Thymus (tissue), 11 donors: ENCODE results near the gene PPP1R1A. TPM values are rescaled to one million over a fixed set of nuclear protein-coding genes. Genes with fewer than 3 reads are reported as not detected.
A peak's percentile ranks its signal among the peaks of the same experiment; 100 is the strongest.

Experiments used
- DNase-seq, 9 donors: peaks; one replicate each; pipeline ENCODE4 v3.0.0-alpha.2; 2013; ENCODE audit warnings: low spot score in 9 of 9, low read depth in 6 of 9, missing footprints in 1 of 9
- H3K27ac ChIP-seq, 2 donors: one replicate each; pipeline ENCODE4 v1.5.1; 2013; ENCODE audit warnings: control low read depth in 1 of 2, low read depth in 1 of 2, low read length in 1 of 2, mild to moderate bottlenecking in 1 of 2, moderate library complexity in 1 of 2
- H3K27me3 ChIP-seq, 2 donors: one replicate each; pipeline ENCODE4 v1.5.1; 2013; ENCODE audit warnings: low read length in 1 of 2; ENCODE audit not compliant: control insufficient read depth in 2 of 2, insufficient read depth in 1 of 2
- H3K36me3 ChIP-seq, 2 donors: one replicate each; pipeline ENCODE4 v1.5.1; 2013; ENCODE audit warnings: low read length in 1 of 2, mild to moderate bottlenecking in 1 of 2, moderate library complexity in 1 of 2; ENCODE audit not compliant: control insufficient read depth in 2 of 2, insufficient read depth in 2 of 2
- H3K4me1 ChIP-seq, 2 donors: one replicate each; pipeline ENCODE4 v1.5.1; 2013; ENCODE audit warnings: low read length in 2 of 2; ENCODE audit not compliant: control insufficient read depth in 2 of 2, insufficient read depth in 2 of 2
- H3K4me3 ChIP-seq, 2 donors: one replicate each; pipeline ENCODE4 v1.5.1; 2013; ENCODE audit warnings: low read length in 2 of 2, control low read depth in 1 of 2, mild to moderate bottlenecking in 1 of 2
- H3K9me3 ChIP-seq, 2 donors: one replicate each; pipeline ENCODE4 v1.5.1; 2013; ENCODE audit warnings: low read length in 1 of 2, mild to moderate bottlenecking in 1 of 2; ENCODE audit not compliant: control insufficient read depth in 2 of 2, insufficient read depth in 1 of 2
- WGBS: extraction: QIAGEN DNeasy Blood & Tissue Kit; methylation state at CpG from one replicate; pipeline ENCODE4 v1.1.7; 2013; 5-methylcytosine and 5-hydroxymethylcytosine counted together
- polyA plus RNA-seq: library from polyadenylated mRNA; stranded (reverse); fragments of 200-250 nt; gene quantifications from one replicate; pipeline ENCODE4 v1.2.3, GENCODE V29; 2013
- total RNA-seq: library from RNA; stranded (reverse); fragments of 120-200 nt; gene quantifications from one replicate; pipeline ENCODE4 v1.2.4, GENCODE V29; 2013
- donor health status: healthy.

Gene PPP1R1A
- total and polyA plus RNA-seq, 2 donors: 0.09 to 0.91 TPM

DNA sequence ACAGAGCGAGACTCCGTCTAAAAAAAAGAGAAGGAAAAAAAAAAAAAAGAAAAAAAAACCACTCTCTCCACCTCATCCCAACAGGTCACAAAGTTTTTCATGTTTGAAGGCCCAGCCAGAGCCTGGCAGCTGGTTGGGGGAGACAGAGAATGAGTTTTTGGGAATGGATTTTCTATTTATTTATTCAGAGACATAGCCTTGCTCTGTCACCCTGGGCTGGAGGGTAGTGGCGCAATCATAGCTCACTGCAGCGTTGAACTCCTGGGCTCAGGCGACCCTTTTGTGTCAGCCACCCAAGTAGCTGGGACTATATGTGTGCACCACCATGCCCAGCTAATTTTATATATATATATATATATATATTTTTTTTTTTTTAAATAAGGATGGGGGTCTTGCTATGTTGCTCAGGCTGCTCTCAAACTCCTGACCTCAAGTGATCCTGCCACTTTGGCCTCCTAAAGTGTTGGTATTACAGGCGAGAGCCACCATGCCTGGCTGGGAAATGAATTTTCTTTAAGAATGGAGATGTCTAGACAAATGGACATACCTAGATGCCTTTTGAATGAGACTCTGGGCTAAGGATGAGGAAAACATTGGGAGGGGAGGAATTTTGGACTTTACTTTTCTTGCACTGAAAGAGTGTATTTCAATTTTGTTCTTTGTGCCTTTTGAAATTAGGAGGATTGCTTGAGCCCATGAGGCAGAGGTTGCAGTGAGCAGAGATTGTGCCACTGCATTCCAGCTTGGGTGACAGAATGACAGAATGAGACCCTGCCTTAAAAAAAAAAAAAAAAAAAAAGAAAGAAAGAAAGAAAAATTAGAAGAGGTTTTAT, 16.9 kb upstream of the PPP1R1A start:
- no peak overlapping the region for H3K27ac ChIP-seq
- H3K9me3 ChIP-seq: no peaks in the 10 kb centered on the region
- no peaks in the 10 kb centered on the region for H3K4me1 ChIP-seq
- H3K27me3 ChIP-seq: peaks cover 0 to 4% of the 10 kb centered on the region in 2 donors
- DNase-seq: no peak
- 96% methylated on average over 6 of the region's 6 CpGs for WGBS
- no peaks in the 10 kb centered on the region for H3K36me3 ChIP-seq
- H3K4me3 ChIP-seq: no peak overlapping the region

DNA sequence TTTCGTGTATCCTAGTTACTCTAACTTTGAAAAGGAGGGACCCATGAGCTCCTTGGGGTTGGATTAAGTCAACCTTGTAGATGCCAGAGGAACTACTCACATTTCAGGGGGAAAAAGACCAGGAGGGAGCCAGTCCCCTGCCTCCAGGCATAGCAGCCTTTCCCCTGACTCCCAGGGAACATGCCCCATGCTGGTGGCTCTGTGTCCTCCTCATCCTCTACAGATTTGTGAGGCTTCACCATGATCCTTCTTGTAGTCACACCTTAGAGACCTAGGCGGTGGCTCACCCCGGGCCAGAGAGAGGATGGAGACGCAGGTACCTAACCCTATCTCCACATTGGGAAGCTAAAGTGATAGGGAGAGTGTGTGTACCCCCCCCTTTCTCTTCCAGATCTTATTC, 16.0 kb upstream of the PPP1R1A start:
- Histone ChIP-seq H3K27me3 (peaks cover 0 to 4% of the 10 kb centered on the region in 2 donors), H3K9me3 (no peaks in the 10 kb centered on the region), H3K27ac (no peak overlapping the region), H3K4me1 (no peaks in the 10 kb centered on the region), H3K4me3 (no peak overlapping the region), H3K36me3 (no peaks in the 10 kb centered on the region)
- DNase-seq: no peak
- 97% methylated on average over 4 of the region's 4 CpGs for WGBS

DNA sequence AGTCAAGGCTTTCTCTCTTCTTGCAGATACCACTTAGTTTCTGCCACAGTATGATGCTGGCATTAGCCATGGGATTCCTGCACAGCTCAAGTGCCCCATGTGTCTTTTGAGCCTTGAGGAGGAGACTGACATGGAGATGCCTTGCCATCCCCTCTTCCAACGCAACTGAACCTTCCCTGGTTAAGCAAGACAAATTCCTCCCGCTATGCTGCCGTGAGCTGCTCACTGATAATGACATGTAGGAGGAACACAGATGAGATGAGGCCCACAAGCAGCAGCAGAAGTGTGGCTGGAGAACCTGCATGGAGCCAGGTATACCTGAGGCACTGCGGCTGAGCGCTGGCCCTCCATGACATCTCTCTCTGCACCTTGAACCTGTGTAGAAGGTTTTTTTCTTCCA, 15.4 kb upstream of the PPP1R1A start:
- H3K27ac ChIP-seq: no peak overlapping the region

DNA sequence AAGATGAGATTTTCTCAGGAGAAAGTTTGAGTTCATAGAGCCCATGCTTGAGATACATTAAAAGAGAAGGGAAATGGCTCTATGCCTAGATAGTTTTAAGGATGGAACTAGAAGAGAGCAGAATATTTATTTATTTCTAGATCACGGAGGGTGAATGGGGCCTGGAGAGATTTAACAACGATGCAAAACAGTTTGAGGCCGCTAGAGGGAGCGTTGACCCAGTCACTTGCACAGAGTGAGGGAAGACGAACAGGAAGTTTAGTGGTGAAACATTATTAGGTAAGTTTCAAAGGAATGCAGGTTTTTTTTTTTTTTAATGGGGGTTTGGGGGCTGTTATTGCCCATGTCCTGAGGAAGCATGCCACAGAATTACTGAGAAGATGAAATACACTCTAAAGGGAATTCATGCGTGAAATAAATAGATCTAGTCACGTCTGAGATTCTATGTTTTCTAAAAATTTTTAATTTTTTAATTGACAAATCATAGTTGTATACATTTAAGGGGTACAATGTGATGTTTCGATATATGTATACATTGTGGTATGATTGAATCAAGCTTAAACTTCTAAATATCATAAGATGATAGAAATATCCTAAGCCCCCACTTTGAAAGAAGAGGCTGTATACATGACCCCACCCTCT, 14.8 kb upstream of the PPP1R1A start:
- Histone ChIP-seq H3K4me3 (no peak overlapping the region), H3K9me3 (no peaks in the 10 kb centered on the region), H3K36me3 (no peaks in the 10 kb centered on the region), H3K27ac (no peak overlapping the region), H3K27me3 (peaks cover 0 to 5% of the 10 kb centered on the region in 2 donors), H3K4me1 (no peaks in the 10 kb centered on the region)
- WGBS: 29% methylated on average over 8 of the region's 8 CpGs
- peak; percentile 18 to 79 (median 43) for DNase-seq

More for the DNA sequence above, 15.4 kb upstream of the PPP1R1A start:
- Histone ChIP-seq H3K27me3 (peaks cover 0 to 6% of the 10 kb centered on the region in 2 donors), H3K36me3 (no peaks in the 10 kb centered on the region), H3K9me3 (no peaks in the 10 kb centered on the region), H3K4me1 (no peaks in the 10 kb centered on the region), H3K4me3 (no peak overlapping the region)
- WGBS: 96% methylated on average over 5 of the region's 5 CpGs
- no peak for DNase-seq

DNA sequence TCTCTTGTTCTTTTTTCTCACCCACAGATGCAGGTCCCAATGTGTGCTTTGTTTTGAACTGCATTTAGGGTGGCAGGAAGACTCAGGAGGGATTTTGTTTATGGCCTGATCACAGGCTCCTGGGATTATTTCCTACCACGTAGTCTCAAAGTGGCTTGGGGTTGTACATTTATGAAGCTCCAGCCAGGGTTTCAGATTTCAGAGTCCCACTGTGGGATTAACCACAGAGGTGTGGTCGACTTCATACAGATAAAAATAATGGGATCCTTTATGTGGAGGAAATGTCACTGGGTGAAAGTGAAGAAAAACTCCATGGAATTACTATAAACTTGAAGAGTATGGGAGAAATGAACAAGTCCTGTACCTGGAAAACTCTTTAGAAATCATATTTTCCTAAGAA, 14.2 kb upstream of the PPP1R1A start:
- no peak overlapping the region for H3K27ac ChIP-seq
- H3K36me3 ChIP-seq: no peaks in the 10 kb centered on the region
- WGBS: 63% methylated on average over 2 of the region's 2 CpGs
- H3K4me3 ChIP-seq: no peak overlapping the region
- peaks cover 0 to 5% of the 10 kb centered on the region in 2 donors for H3K27me3 ChIP-seq
- no peaks in the 10 kb centered on the region for H3K9me3 ChIP-seq
- no peaks in the 10 kb centered on the region for H3K4me1 ChIP-seq
- DNase-seq: no peak

DNA sequence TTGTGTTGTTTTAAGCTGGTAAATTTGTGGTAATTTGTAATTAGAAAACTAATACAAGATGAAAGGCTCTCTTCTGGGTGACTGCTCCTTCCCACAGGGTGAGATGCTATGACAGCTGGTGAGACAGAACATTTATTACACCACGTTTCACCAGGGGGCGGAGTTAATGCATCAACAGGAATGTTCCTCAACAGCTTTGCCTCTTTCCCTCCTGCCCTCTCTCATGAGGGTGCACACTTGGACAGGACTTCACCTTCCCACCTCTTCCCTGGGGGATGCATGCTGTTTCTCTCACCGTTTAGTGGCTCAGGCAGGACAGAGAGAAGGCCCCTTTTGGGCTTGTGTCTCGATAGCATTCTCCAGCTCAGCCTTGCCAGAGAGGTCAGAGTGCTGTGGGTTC, 13.4 kb upstream of the PPP1R1A start:
- Histone ChIP-seq H3K36me3 (no peaks in the 10 kb centered on the region), H3K4me3 (no peak overlapping the region), H3K9me3 (no peaks in the 10 kb centered on the region), H3K27me3 (peaks cover 0 to 5% of the 10 kb centered on the region in 2 donors), H3K4me1 (peaks cover under 1 to 3% of the 10 kb centered on the region in 2 donors), H3K27ac (no peak overlapping the region)
- DNase-seq: no peak
- WGBS: 70% methylated on average over 4 of the region's 4 CpGs

DNA sequence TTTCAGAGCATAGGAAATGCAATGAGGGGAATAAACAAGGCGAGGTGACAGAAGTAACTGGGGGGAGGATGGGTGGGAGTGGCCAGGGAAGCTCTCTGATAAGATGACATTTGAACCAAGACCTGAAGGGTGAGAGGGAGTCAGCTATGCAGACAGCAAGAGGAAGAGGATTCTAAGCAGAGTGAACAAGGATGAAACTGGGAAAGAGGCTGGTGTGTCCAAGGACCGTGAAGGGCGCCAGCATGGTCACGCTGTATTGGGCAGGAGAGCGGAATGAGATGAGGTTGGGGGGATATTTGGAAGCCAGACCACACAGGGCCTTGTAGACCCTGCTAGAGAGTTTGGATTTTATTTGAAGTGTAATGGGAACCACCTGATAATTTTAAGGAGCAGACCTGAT, 10.5 kb upstream of the PPP1R1A start:
- WGBS: 90% methylated on average over 5 of the region's 5 CpGs

DNA sequence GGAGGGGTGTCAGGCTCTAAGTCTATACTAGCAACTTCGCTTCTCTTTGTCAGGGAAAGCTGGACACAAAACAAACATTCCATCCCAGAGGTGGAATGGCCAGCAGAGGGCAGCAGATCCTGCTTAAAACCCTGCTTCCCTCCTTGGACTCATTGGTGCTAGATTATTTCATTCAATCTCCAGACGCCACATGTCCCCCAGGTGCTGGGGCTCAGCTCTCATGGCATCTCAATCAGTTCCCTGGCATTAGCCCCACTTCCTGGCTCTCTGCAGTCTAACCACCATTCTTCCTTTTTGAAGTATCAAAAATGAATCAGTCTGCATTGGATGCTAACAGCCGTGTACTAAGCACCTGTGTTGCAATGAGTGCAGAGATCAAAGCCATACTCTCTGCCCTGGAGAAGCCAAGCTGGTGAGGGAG, 8.1 kb upstream of the PPP1R1A start:
- H3K4me1 ChIP-seq: peaks cover 2 to 12% of the 10 kb centered on the region in 2 donors
- no peaks in the 10 kb centered on the region for H3K9me3 ChIP-seq
- H3K27ac ChIP-seq: peak overlapping the region in 1 of 2 donors; percentile 52
- no peak overlapping the region for H3K4me3 ChIP-seq
- peaks cover 0 to 25% of the 10 kb centered on the region in 2 donors for H3K27me3 ChIP-seq
- peak; percentile 23 to 75 (median 42) for DNase-seq
- WGBS: 13% methylated on average over 3 of the region's 3 CpGs
- no peaks in the 10 kb centered on the region for H3K36me3 ChIP-seq

More for the DNA sequence above, 10.5 kb upstream of the PPP1R1A start:
- H3K36me3 ChIP-seq: no peaks in the 10 kb centered on the region
- H3K4me1 ChIP-seq: peaks cover 2 to 12% of the 10 kb centered on the region in 2 donors
- no peak for DNase-seq
- H3K4me3 ChIP-seq: no peak overlapping the region
- peaks cover 0 to 9% of the 10 kb centered on the region in 2 donors for H3K27me3 ChIP-seq
- H3K27ac ChIP-seq: no peak overlapping the region
- no peaks in the 10 kb centered on the region for H3K9me3 ChIP-seq

DNA sequence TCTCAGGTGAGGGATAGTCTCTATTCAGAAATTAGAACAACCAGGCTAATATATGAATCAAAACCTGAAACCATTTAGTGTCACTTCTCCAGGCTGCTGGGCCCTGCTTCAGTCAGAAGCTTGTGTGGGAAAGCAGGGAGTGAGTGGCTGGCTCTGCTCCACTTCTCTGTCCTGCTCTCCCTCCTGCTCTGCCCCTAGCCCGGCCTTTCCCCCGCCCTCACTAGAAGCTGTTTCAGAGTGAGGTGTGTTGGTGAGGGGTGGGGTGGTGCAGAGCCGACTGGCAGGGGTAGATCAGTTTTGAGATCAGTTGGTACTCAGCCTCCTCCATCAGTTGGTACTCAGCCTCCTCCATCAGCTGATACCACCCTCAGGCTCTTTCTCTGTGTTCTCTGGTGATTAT, 7.0 kb upstream of the PPP1R1A start:
- WGBS: 92% methylated on average over 3 of the region's 3 CpGs
- DNase-seq: no peak

More for the DNA sequence above, 7.0 kb upstream of the PPP1R1A start:
- Histone ChIP-seq H3K36me3 (no peaks in the 10 kb centered on the region), H3K9me3 (no peaks in the 10 kb centered on the region), H3K4me3 (no peak overlapping the region), H3K27me3 (peaks cover 0 to 36% of the 10 kb centered on the region in 2 donors), H3K27ac (no peak overlapping the region), H3K4me1 (peaks cover 2 to 12% of the 10 kb centered on the region in 2 donors)
